GM12891 (cell line): ENCODE results near the gene ASNSD1.
"Not testable (repeated sequence)": the region's sequence is repeated elsewhere in the genome, so short reads cannot be mapped to it uniquely, and the experiment has no call there.

Source experiments
- DNase-seq: peaks from one replicate; pipeline ENCODE4 v3.0.0; 2011; ENCODE audit warnings: low spot score; ENCODE audit not compliant: insufficient read length
- FAIRE-seq: peaks from 2 replicates; lab custom pipeline; 2011; peaks lifted over from hg19 to GRCh38; lab: Jason Lieb, UNC
- PAX5 ChIP-seq: IDR thresholded peaks from 2 replicates; pipeline ENCODE4 v1.6.1; 2011; ENCODE audit warnings: low read length, moderate library complexity, mild to moderate bottlenecking; ENCODE audit not compliant: insufficient read depth, severe bottlenecking
- POLR2A ChIP-seq: IDR thresholded peaks from 2 replicates; pipeline ENCODE4 v1.6.1; 2011; ENCODE audit warnings: low read depth, low read length, control low read depth
- POLR2AphosphoS5 ChIP-seq: IDR thresholded peaks from 2 replicates; pipeline ENCODE4 v1.6.1; 2011; ENCODE audit warnings: low read depth, low read length, control low read depth
- POU2F2 ChIP-seq: IDR thresholded peaks from 2 replicates; pipeline ENCODE4 v1.6.1; 2011; ENCODE audit warnings: low read depth, mild to moderate bottlenecking, control low read depth, low read length, moderate library complexity
- SPI1 ChIP-seq: IDR thresholded peaks from 2 replicates; pipeline ENCODE4 v1.6.1; 2011; ENCODE audit warnings: low read depth, low read length, control low read depth
- TAF1 ChIP-seq: IDR thresholded peaks from 2 replicates; pipeline ENCODE4 v1.6.1; 2011; ENCODE audit warnings: low read depth, low read length, control low read depth

ASNSD1 gene

GRCh38 chr2:189681903-189682302, 20.6 kb downstream of the ASNSD1 start:
- no peak for TF ChIP-seq POLR2AphosphoS5
- FAIRE-seq (no peak), DNase-seq (no peak)

GRCh38 chr2:189683348-189683747, 22.1 kb downstream of the ASNSD1 start:
- no peak for TF ChIP-seq SPI1
- no peak for TF ChIP-seq PAX5
- no peak for TF ChIP-seq TAF1
- no peak for TF ChIP-seq POLR2A
- DNase-seq: no peak
- FAIRE-seq: no peak

- no peak for TF ChIP-seq POU2F2
- TF ChIP-seq TAF1: no peak
- no peak for TF ChIP-seq PAX5
- TF ChIP-seq POLR2A: no peak
- TF ChIP-seq POLR2AphosphoS5: no peak
- no peak for TF ChIP-seq SPI1
- DNase-seq: no peak
- FAIRE-seq: no peak
Observed at GRCh38 chr2:189684811-189685210, 23.6 kb downstream of the ASNSD1 start.

- FAIRE-seq: no peak
- DNase-seq: no peak
- no peak for TF ChIP-seq POLR2AphosphoS5
- TF ChIP-seq POU2F2: no peak
- TF ChIP-seq SPI1: peak; percentile 35; the same call in 1 of the 2 replicates
Observed at GRCh38 chr2:189685540-189686229, 24.4 kb downstream of the ASNSD1 start.

- not testable (repeated sequence) for DNase-seq, FAIRE-seq
Observed at GRCh38 chr2:189687796-189688195, 26.5 kb downstream of the ASNSD1 start.

GRCh38 chr2:189696223-189696622, 35.0 kb downstream of the ASNSD1 start:
- FAIRE-seq (no peak), DNase-seq (no peak)
- TF ChIP-seq POLR2AphosphoS5 (no peak), SPI1 (no peak), PAX5 (no peak), POLR2A (no peak), TAF1 (no peak), POU2F2 (no peak)

GRCh38 chr2:189698020-189698887, 37.0 kb downstream of the ASNSD1 start:
- no peak for FAIRE-seq

GRCh38 chr2:189700681-189701080, 39.4 kb downstream of the ASNSD1 start:
- FAIRE-seq (no peak), DNase-seq (no peak)
- no peak for TF ChIP-seq POLR2A
- no peak for TF ChIP-seq TAF1
- TF ChIP-seq POU2F2: no peak

More at GRCh38 chr2:189698020-189698887, 37.0 kb downstream of the ASNSD1 start:
- TF ChIP-seq POU2F2 (no peak), POLR2AphosphoS5 (no peak), PAX5 (no peak), POLR2A (no peak), TAF1 (no peak), SPI1 (no peak)
- no peak for DNase-seq

GRCh38 chr2:189702071-189702470, 40.8 kb downstream of the ASNSD1 start:
- DNase-seq (no peak), FAIRE-seq (no peak)
- TF ChIP-seq POLR2A: no peak
- TF ChIP-seq POU2F2: no peak
- TF ChIP-seq POLR2AphosphoS5: no peak
- no peak for TF ChIP-seq PAX5
- TF ChIP-seq SPI1: no peak
- no peak for TF ChIP-seq TAF1

GRCh38 chr2:189709501-189710221, 48.4 kb downstream of the ASNSD1 start:
- DNase-seq: no peak
- FAIRE-seq: no peak
- TF ChIP-seq POU2F2 (no peak), PAX5 (no peak), POLR2A (no peak), SPI1 (no peak), TAF1 (no peak), POLR2AphosphoS5 (no peak)

- DNase-seq, FAIRE-seq: not testable (repeated sequence)
Observed at GRCh38 chr2:189717593-189717992, 56.3 kb downstream of the ASNSD1 start.
